ENCODE results near the gene SFXN5. TPM values are rescaled to one million over a fixed set of nuclear protein-coding genes. Genes with fewer than 3 reads are reported as not detected.

Gene SFXN5
- total and polyA plus RNA-seq, 2 of the 8 experiments (the other 6 are each of a cell fraction or from before 2014, with no cell fraction given), result 29.3 to 33.1 TPM

DNA sequence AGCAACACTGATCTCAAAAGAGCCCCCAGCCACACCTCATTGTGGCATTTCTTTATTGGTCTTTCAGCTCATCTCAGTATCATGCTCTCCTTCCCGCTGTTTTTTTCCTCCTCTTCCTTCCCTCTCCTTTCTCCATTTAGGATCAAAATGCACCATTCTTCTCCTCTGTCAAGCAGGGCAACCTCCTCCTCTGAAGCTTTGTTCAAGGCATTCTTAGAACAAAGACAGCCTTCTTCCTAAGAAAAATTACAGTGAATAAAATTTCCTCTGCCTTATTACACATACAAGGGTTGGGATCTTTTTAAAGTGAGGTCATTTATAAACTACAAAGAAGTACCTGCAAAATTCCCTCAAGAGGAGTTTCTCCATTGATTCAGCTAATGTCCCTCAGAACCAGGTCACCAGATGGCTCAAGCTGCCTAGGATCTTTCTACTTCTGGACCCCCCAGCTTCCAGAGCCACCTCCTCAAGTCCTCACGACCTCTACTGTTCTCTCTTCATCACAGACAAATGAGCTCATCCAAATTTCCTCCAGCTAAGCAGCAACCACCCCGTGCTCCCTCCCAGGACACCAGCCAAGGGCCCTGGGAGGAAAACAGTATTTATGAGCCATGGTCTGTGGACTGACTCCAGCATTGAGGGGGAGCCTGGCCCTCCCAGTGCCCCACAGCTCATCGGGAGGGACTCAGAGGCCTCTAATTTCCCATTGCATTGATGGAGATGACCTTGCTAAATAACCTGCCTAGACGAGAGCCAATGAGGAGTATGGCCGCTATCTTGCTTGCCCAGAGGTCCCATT is 18.0 kb downstream of the SFXN5 start:
- Histone ChIP-seq H2BK20ac (ENCODE audit: low read length) (no peak overlapping the region), H3K4me3 (ENCODE audit: extremely low read depth in 1 of 4, insufficient read depth in 2 of 4, low read depth in 3 of 4, low read length in 4 of 4) (no peak overlapping the region), H4K8ac (ENCODE audit: extremely low read depth, insufficient read depth, low read length) (no peak overlapping the region), H3K14ac (ENCODE audit: insufficient read length) (no peak overlapping the region), H2BK120ac (replicated peaks; ENCODE audit: low read depth, low read length) (no peak overlapping the region), H2AFZ (ENCODE audit: low read length) (no peak overlapping the region), H3K56ac (replicated peaks; ENCODE audit: insufficient read length, low read depth, low read length) (no peak overlapping the region), H3K9ac (replicated peaks in 1 of 4; ENCODE audit: extremely low read depth in 1 of 4, low read depth in 3 of 4, low read length in 3 of 4) (no peak overlapping the region), H2BK15ac (ENCODE audit: low read length) (no peak overlapping the region), H3K9me3 (ENCODE audit: insufficient read depth in 2 of 2, low read depth in 1 of 2, low read length in 1 of 2) (peaks cover 7 to 14% of the 10 kb centered on the region in 2 experiments; a peak in 2 of 4 replicates), H2BK5ac (ENCODE audit: low read depth, low read length) (no peak overlapping the region), H3K27me3 (replicated peaks in 1 of 4; ENCODE audit: control insufficient read depth in 3 of 4, extremely low read depth in 1 of 4, insufficient read depth in 3 of 4, low read length in 3 of 4) (no peaks in the 10 kb centered on the region), H4K91ac (replicated peaks; ENCODE audit: insufficient read length, low read length) (no peak overlapping the region), H3K23ac (ENCODE audit: insufficient read length) (no peak overlapping the region), H3K4me1 (replicated peaks in 1 of 4; ENCODE audit: control insufficient read depth in 3 of 4, insufficient read depth in 4 of 4, low read length in 3 of 4) (peaks cover 0 to 7% (median 3%) of the 10 kb centered on the region in 4 experiments; a peak in 4 of 7 replicates), H3K23me2 (ENCODE audit: low read depth, low read length) (no peaks in the 10 kb centered on the region), H3K79me2 (ENCODE audit: control insufficient read depth in 1 of 2, insufficient read depth in 2 of 2, low read length in 2 of 2) (no peaks in the 10 kb centered on the region), H3K4me2 (ENCODE audit: insufficient read depth in 1 of 2, low read depth in 2 of 2, low read length in 2 of 2) (no peak overlapping the region), H3K36me3 (ENCODE audit: control insufficient read depth in 2 of 4, insufficient read depth in 4 of 4, low read length in 3 of 4) (peaks cover 0 to 18% (median 7%) of the 10 kb centered on the region in 4 experiments; a peak in 6 of 8 replicates), H2AK5ac (ENCODE audit: low read depth, low read length) (no peak overlapping the region), H3K79me1 (ENCODE audit: low read depth, low read length) (0 out of 2 replicates have a peak, but pooled peaks cover 3% of the 10 kb centered on the region), H3K27ac (ENCODE audit: low read depth, low read length) (no peak overlapping the region), H4K5ac (ENCODE audit: insufficient read length, low read depth, low read length) (no peak overlapping the region), H3K18ac (ENCODE audit: extremely low read depth, low read length) (no peak overlapping the region), H2BK12ac (ENCODE audit: low read depth, low read length) (no peak overlapping the region), H3K4ac (replicated peaks; ENCODE audit: insufficient read length, low read depth, low read length) (no peak overlapping the region), H4K20me1 (replicated peaks in 1 of 2; ENCODE audit: control insufficient read depth in 1 of 2, insufficient read depth in 2 of 2, low read length in 2 of 2) (no peaks in the 10 kb centered on the region)
- ChIA-PET CTCF (ENCODE audit: partially characterized antibody) (interaction anchor here (0.7 to 3.4 kb wide), 8 partner anchors 9 to 220 kb away, joined by 3 to 14 read pairs (median 4); no protein-coding TSS in a partner anchor), POLR2A (ENCODE audit: partially characterized antibody) (interaction anchor here (0.8 to 1.8 kb wide), 3 partner anchors 9 to 18 kb away, joined by 3 to 5 read pairs (median 4); partner anchors contain the start of gene SFXN5)
- WGBS, 2 experiments (ENCODE audit: extremely low coverage in 1 of 2, insufficient coverage in 1 of 2, insufficient read length in 1 of 2, insufficient replicate concordance in 2 of 2, low coverage in 1 of 2, low lambda C conversion rate in 2 of 2, missing lambda C conversion rate in 1 of 2), result 86% methylated on average over 6 of the region's 6 CpGs; no CpG with 5 or more reads in 1 of the 2 experiments
- no peak for FAIRE-seq
- DNase-seq (ENCODE audit: low read depth in 1 of 2, low spot score in 2 of 2), result no peak
- TF ChIP-seq SUZ12 (IDR thresholded peaks at IDR 0.05; ENCODE audit: low read length), result no peak
- TF ChIP-seq ZNF274 (IDR thresholded peaks at IDR 0.05; ENCODE audit: borderline replicate concordance, extremely low read depth, low read length), result no peak
- no peak for TF ChIP-seq ATF2 (IDR thresholded peaks at IDR 0.05; ENCODE audit: low read length)
- TF ChIP-seq POU5F1 (IDR thresholded peaks at IDR 0.05; ENCODE audit: low read depth, low read length), result no peak
- TF ChIP-seq HDAC2 (IDR thresholded peaks at IDR 0.05; ENCODE audit: borderline replicate concordance in 1 of 2, low read depth in 2 of 2, low read length in 2 of 2), result no peak
- TF ChIP-seq SP1 (IDR thresholded peaks at IDR 0.05; ENCODE audit: low read depth, low read length), result no peak
- no peak for TF ChIP-seq CREB1 (IDR thresholded peaks at IDR 0.05)
- TF ChIP-seq TCF12 (IDR thresholded peaks at IDR 0.05; ENCODE audit: low read depth, low read length), result no peak
- TF ChIP-seq TAF7 (optimal IDR thresholded peaks at IDR 0.05; ENCODE audit: borderline replicate concordance, low read depth, low read length), result no peak
- TF ChIP-seq HDAC6 (IDR thresholded peaks at IDR 0.05; ENCODE audit: low read depth, low read length), result no peak
